ENCODE data around the gene GCDH.
A peak's percentile ranks its signal among the peaks of the same experiment; 100 is the strongest.

The GCDH gene

GRCh38 chr19:12940897-12941296, 49.9 kb downstream of the GCDH start:
- no peak for DNase-seq (ENCODE audit: low read depth)

GRCh38 chr19:12943437-12944044, 52.6 kb downstream of the GCDH start:
- DNase-seq (ENCODE audit: low read depth): no peak

- no peak for DNase-seq (ENCODE audit: low read depth)
These were observed 53.2 kb downstream of the GCDH start for GRCh38 chr19:12944104-12944674.

GRCh38 chr19:12945479-12946091, 54.6 kb downstream of the GCDH start, which contains the start of gene RAD23A:
RAD23A (plus strand) TSS chr19:12945862; CDS start chr19:12945949, 87 bp downstream.
- peak; percentile 99 for DNase-seq (ENCODE audit: low read depth)

- DNase-seq (ENCODE audit: low read depth): peak; percentile 55
These were observed 55.2 kb downstream of the GCDH start for GRCh38 chr19:12946092-12946721.

- no peak for DNase-seq (ENCODE audit: low read depth)
These were observed 56.0 kb downstream of the GCDH start for GRCh38 chr19:12946731-12947496.

- no peak for DNase-seq (ENCODE audit: low read depth)
These were observed 57.0 kb downstream of the GCDH start for GRCh38 chr19:12947702-12948611.

- DNase-seq (ENCODE audit: low read depth): no peak
These were observed 57.8 kb downstream of the GCDH start for GRCh38 chr19:12948612-12949362.

All from activated T-cell treated with anti-CD3 and anti-CD28 coated beads for 48 hours (primary cell).